Stimulated activated CD8-positive, alpha-beta memory T cell treated with anti-CD3 and anti-CD28 coated beads, Interleukin-4, amount 100 ng/mL, for 1 hour (primary cell): ENCODE measurements around the gene HKDC1.
"Not testable (repeated sequence)": the region's sequence is repeated elsewhere in the genome, so short reads cannot be mapped to it uniquely, and the experiment has no call there.

Source experiments
- DNase-seq, 2 donors: peaks; one replicate each; pipeline ENCODE4 v3.0.0-alpha.2; 2020; ENCODE audit warnings: low read depth in 2 of 2, low spot score in 1 of 2

HKDC1 gene

GRCh38 chr10:69242040-69242851 lies 22.1 kb downstream of the HKDC1 start:
- no peak for DNase-seq

DNA sequence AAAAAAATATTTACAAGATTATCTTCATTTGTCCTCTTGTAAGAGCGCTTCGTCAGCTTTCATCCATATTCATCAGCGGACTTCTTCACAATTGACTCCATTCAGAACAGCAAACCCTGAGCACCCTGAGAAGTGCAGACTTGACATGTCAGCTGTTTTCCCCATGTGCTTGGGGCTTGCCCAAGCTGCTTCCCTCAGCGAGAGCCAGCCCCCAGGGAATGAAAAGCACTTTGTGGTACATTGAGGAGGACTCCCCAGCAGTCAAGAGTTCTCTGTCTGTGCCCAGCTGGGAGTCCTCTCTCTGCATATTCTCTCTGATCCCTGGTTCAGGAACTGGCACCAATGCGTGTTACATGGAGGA lies 22.7 kb downstream of the HKDC1 start:
- no peak for DNase-seq

- no peak for DNase-seq
Measured at GRCh38 chr10:69243817-69244216, 23.7 kb downstream of the HKDC1 start.

- DNase-seq = no peak
Measured at GRCh38 chr10:69246036-69246435, 25.9 kb downstream of the HKDC1 start.

DNA sequence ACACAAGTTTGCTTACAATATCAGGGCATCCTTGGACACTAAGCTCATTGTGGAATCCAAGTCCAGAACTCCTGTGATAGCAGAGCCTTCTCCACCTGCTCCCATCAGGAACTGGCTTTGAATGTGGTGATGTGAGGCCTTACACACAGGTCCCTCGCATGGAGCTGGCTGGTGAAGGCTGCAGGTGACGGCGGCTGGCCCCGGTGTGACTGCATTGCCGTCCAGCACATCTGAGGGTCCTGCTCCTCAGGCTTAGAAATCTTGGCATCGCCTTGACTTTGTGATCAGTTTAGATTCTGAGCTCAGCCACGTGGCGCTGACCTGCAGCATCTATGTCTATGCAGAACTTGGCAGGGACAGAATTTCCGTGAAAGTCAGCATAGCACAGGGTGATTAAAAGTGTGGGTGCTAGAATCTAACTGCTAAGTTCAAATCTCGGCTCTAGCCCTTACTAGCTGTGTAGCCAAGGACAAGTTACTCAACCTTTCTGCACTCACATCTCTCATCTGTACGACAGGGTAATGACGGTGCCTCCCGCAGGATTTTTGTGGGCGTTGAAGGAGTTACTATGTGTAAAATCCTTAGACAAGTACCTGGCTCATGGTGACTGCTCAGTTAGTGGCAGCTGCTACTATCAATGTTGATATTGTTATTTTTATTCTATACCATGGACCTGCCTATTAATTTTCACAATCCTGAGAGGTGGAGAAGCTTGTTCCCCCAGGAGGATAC lies 26.6 kb downstream of the HKDC1 start:
- DNase-seq = no peak

DNA sequence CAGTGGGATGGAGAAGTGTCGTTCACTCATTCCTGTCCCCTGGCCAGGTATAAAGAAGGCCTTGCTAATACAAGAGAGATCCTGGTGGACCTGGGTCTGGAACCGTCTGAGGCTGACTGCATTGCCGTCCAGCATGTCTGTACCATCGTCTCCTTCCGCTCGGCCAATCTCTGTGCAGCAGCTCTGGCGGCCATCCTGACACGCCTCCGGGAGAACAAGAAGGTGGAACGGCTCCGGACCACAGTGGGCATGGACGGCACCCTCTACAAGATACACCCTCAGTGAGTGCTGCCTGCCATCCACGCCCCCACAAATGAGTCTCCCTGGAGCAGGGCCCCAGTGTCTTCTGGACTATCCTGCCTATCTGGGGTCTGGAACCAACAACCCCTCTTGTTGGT lies 27.2 kb downstream of the HKDC1 start:
- DNase-seq = no peak

GRCh38 chr10:69248117-69248730 lies 28.1 kb downstream of the HKDC1 start:
- no peak for DNase-seq

- DNase-seq = no peak
Measured at GRCh38 chr10:69250041-69250440, 29.9 kb downstream of the HKDC1 start.

- not testable (repeated sequence) for DNase-seq
Measured at GRCh38 chr10:69251417-69251816, 31.3 kb downstream of the HKDC1 start.

- no peak for DNase-seq
Measured at GRCh38 chr10:69253171-69253570, 33.0 kb downstream of the HKDC1 start.

- DNase-seq = no peak
Measured at GRCh38 chr10:69254877-69255276, 34.7 kb downstream of the HKDC1 start.

DNA sequence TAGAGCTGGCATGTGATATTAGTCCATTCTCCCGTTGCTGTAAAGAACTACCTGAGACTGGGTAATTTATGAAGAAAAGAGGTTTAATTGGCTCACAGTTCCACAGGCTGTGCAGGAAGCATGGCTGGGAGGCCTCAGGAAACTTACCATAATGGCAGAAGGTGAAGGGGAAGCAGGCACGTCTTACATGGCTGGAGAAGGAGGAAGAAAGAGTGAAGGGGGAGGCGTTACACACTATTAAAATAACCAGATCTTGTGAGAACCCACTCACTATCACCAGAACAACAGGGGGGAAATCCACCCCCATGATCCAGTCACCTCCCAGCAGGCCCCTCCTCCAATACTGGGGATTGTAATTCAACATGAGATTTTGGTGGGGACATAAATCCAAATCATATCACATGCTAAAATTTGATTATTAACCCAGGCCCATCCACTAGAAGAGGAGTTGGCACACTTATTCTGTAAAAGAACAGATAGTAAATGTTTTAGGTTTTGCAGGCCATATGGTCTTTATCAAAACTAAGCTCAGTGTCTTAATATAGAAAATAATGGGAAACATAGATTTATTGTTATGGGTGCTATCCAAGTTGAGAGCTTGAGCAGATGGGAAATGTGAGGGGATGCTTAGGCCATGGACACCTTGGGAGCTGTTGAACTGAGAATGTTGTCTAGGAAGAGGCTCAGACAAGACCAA lies 39.6 kb downstream of the HKDC1 start:
- no peak for DNase-seq

DNA sequence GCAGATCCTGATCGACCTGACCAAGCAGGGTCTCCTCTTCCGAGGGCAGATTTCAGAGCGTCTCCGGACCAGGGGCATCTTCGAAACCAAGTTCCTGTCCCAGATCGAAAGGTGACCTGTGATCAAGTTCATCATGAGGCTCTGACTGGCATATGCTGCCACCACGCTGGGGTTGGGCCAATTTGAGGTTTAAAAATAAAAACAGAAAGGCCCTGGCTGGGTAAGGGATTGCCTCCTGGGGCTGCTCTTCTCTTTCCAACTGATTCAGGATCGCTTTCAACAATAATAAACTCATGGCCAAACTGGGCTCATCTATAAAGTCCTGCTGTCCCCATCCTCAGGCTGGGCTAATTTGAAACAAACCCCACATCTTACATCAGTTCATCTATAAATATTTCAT lies 41.1 kb downstream of the HKDC1 start:
- DNase-seq = no peak

GRCh38 chr10:69262292-69262751 lies 42.2 kb downstream of the HKDC1 start:
- DNase-seq = no peak

DNA sequence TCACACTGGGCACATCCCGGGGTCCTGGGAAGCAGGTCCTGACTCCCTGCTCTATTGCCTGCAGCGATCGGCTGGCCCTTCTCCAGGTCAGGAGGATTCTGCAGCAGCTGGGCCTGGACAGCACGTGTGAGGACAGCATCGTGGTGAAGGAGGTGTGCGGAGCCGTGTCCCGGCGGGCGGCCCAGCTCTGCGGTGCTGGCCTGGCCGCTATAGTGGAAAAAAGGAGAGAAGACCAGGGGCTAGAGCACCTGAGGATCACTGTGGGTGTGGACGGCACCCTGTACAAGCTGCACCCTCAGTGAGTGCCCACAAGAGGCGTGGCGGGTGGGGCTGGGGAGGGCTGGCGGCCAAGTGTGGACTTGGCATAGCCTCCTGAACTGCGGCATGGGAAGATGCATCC lies 45.4 kb downstream of the HKDC1 start:
- no peak for DNase-seq

DNA sequence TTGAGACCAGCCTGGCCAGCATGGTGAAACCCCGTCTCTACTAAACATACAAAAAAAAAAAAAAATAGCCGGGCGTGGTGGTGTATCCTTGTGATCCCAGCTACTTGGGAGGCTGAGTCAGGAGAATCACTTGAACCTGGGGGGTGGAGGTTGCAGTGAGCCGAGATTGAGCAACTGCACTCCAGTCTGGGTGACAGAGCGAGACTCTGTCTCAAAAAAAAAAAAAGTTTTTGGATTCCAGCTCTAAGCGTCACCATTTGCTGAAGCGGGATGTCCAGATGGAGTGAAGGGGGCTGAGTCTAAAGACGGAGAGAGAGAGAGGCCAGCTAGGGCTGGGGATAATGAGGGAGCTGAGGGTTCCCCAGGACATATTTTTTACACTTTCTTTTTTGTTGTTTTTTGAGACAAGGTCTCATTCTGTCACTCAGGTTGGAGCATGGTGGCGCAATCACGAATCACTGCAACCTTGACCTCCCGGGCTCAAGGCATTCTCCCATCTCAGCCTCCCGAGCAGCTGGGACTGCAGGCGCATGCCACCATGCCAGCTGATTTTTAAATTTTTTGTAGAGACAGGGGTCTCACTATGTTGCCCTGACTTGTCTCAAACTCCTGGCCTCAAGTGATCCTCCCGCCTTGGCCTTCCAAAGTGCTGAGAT lies 48.8 kb downstream of the HKDC1 start:
- DNase-seq = no peak

GRCh38 chr10:69269761-69270160 lies 49.6 kb downstream of the HKDC1 start:
- no peak for DNase-seq

DNA sequence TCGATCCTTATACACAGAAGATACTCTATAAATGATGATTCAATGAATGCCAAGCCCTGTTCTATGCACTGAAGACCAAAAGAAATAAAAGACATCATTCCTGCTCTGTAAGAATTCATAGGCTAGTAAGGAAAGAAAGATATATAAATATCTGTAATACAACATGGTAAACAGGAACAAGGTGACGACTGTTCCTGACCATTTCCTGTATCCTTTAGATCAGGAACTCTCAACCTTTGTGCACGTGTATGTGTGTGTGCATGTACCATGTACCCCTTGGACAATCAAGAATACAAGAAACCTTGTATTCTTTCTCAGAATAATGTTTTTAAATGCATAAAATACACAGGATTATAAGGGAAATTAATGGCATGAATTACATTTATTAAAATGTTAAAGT lies 50.9 kb downstream of the HKDC1 start:
- DNase-seq = no peak

DNA sequence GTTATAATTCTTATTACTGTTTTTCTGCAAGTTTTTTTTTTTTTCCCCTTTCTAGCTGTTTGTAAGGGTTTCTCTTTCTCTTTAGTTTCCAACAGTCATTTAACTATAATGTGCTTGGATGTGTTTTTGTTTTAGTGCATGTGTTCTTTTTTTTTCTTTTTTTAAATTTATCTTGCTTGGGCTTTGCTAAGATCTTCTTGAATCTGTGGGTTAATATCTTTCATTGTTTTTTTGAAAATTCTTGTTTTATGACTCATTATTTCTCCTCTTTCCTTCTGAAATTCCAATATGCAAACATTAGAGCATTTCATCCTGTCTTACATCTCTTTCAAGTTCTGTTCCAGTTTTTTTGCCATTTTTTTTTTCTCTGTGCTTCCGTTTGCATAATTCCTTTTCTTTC lies 52.5 kb downstream of the HKDC1 start:
- DNase-seq = no peak

GRCh38 chr10:69275444-69275843 lies 55.3 kb downstream of the HKDC1 start:
- DNase-seq = no peak

DNA sequence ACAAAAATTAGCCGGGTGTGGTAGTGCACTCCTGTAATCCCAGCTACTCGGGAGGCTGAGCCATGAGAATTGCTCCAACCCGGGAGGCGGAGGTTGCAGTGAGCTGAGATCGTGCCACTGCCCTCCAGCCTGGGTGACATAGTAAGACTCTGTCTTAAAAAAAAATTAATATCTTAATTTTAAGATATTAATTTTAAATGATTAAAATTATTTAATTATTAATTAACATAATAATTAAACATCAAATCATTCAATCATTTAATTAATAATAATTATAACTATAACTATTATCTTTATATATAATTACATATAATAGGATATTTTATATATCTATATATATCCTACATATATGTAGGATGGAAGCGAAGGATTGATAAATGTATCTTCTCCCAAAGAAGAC lies 56.4 kb downstream of the HKDC1 start:
- DNase-seq = no peak
